K562 (cell line): ENCODE results near the gene ARL14EPL. TPM values are rescaled to one million over a fixed set of nuclear protein-coding genes. Genes with fewer than 3 reads are reported as not detected.

ENCODE experiments used
- ATAC-seq: fragments of 200-7000 bp; cut with Tn5 transposase; 3 replicates; pipeline ENCODE4 v1.9.1; 2020; ENCODE audit warnings: moderate library complexity
- BruUV-seq: library from RNA; stranded (reverse); fragments of 400-500 nt; replicated peaks from 2 replicates; lab custom pipeline; 2021; lab: Mats Ljungman, UMichigan
- CTCF ChIA-PET: fragments of 300-600 bp; formaldehyde crosslinking; extraction: SDS; loops from one replicate; lab custom pipeline; 2021; ENCODE audit warnings: low intra/inter-chr PET ratio; lab: Yijun Ruan, JAX
- POLR2A ChIA-PET: fragments of 300-600, 350-650 bp; sonication (Branson Sonifier 250); formaldehyde crosslinking; extraction: SDS; loops from one replicate; lab custom pipeline; 2021; ENCODE audit warnings: antibody characterized with exemption, inconsistent platforms; lab: Yijun Ruan, JAX
- DNase-seq, 4 experiments: peaks; one replicate each; pipeline versions ENCODE4 v3.0.0 to v3.0.0-alpha.2; 2011 to 2018; ENCODE audit warnings: low spot score in 3 of 4, mixed read lengths in 3 of 4; ENCODE audit errors: extremely low read depth in 1 of 4
- FAIRE-seq: peaks from 2 replicates; lab custom pipeline; 2011; peaks lifted over from hg19 to GRCh38; lab: Jason Lieb, UNC
- H2AFZ ChIP-seq: 2 replicates; pipeline ENCODE4 v1.6.0; 2011; ENCODE audit warnings: low read depth, low read length, control low read depth, inconsistent platforms
- H3K27ac ChIP-seq: fragments of 200-600 bp; 3 replicates; pipeline ENCODE4 v1.8.0; 2011; ENCODE audit warnings: low read depth, mild to moderate bottlenecking, control low read depth, inconsistent platforms, low read length, moderate library complexity, mixed read lengths; ENCODE audit errors: extremely low read depth
- H3K27me3 ChIP-seq, 2 experiments: fragments of 300-600 bp in 1 of 2; 2 replicates in 1 of 2; 3 replicates in 1 of 2; pipeline versions ENCODE4 v1.6.0 to v1.8.0; 2011; ENCODE audit warnings: inconsistent platforms in 2 of 2, low read length in 2 of 2, mild to moderate bottlenecking in 1 of 2, mixed read lengths in 1 of 2, moderate library complexity in 1 of 2; ENCODE audit not compliant: control insufficient read depth in 2 of 2, insufficient read depth in 2 of 2
- H3K36me3 ChIP-seq: fragments of 300-600 bp; 3 replicates; pipeline ENCODE4 v1.8.0; 2011; ENCODE audit warnings: mild to moderate bottlenecking, low read length, inconsistent platforms; ENCODE audit not compliant: control insufficient read depth, insufficient read depth
- H3K4me1 ChIP-seq, 2 experiments: fragments of 200-600 bp in 1 of 2; replicated peaks in 1 of 2; 2 replicates in 1 of 2; 3 replicates in 1 of 2; pipeline versions ENCODE4 v1.5.1 to v1.8.0; 2011; ENCODE audit warnings: inconsistent platforms in 2 of 2, low read length in 2 of 2, mild to moderate bottlenecking in 1 of 2, mixed read lengths in 1 of 2, moderate library complexity in 1 of 2; ENCODE audit not compliant: control insufficient read depth in 2 of 2, insufficient read depth in 2 of 2
- H3K4me2 ChIP-seq: 2 replicates; pipeline ENCODE4 v1.6.1; 2011; ENCODE audit warnings: low read length, control low read depth, inconsistent platforms, mixed read lengths; ENCODE audit not compliant: insufficient read depth
- H3K4me3 ChIP-seq: fragments of 200-600 bp; sonication (generic), shearing (Covaris generic); 2 replicates; pipeline ENCODE4 v1.5.1; 2016; ENCODE audit warnings: control low read depth, inconsistent platforms
- H3K79me2 ChIP-seq: fragments of 200-600 bp; 3 replicates; pipeline ENCODE4 v1.8.0; 2011; ENCODE audit warnings: low read length, inconsistent platforms; ENCODE audit not compliant: control insufficient read depth, insufficient read depth
- H3K9ac ChIP-seq, 2 experiments: 2 replicates each; pipeline versions ENCODE4 v1.6.0 to v1.6.1; 2011; ENCODE audit warnings: low read depth in 2 of 2, low read length in 2 of 2, control low read depth in 1 of 2, inconsistent platforms in 1 of 2, mild to moderate bottlenecking in 1 of 2, mixed read lengths in 1 of 2; ENCODE audit not compliant: insufficient read depth in 1 of 2
- H3K9me1 ChIP-seq: one replicate; pipeline ENCODE4 v1.6.0; 2011; ENCODE audit warnings: inconsistent platforms, mild to moderate bottlenecking, low read length, moderate library complexity; ENCODE audit not compliant: control insufficient read depth, insufficient read depth
- H3K9me3 ChIP-seq: replicated peaks from 2 replicates; pipeline ENCODE4 v1.5.1; 2011; ENCODE audit warnings: low read depth, low read length, inconsistent platforms; ENCODE audit not compliant: control insufficient read depth, insufficient read depth
- H4K20me1 ChIP-seq: replicated peaks from 2 replicates; pipeline ENCODE4 v1.6.1; 2011; ENCODE audit warnings: low read length, inconsistent platforms, mixed read lengths; ENCODE audit not compliant: control insufficient read depth, insufficient read depth
- CEBPG ChIP-seq, 3 experiments: fragments of 200-800 bp in 1 of 3; sonication (Bioruptor generic) in 1 of 3; sonication (generic) in 1 of 3; formaldehyde crosslinking in 1 of 3; IDR thresholded peaks in 2 of 3; conservative IDR thresholded peaks in 1 of 3; 2 replicates each; pipeline versions ENCODE4 v1.6.1 to v1.8.0; 2016 to 2022; ENCODE audit warnings: missing compliant biosample characterization in 2 of 3, missing genetic modification characterization in 2 of 3, mild to moderate bottlenecking in 1 of 3, missing genetic modification reagents in 1 of 3
- NCOA1 ChIP-seq: fragments of 450-650 bp; IDR thresholded peaks from 2 replicates; pipeline ENCODE4 v1.6.1; 2016; ENCODE audit warnings: low read depth
- NFE2L1 ChIP-seq: fragments of 450-650 bp; IDR thresholded peaks from 2 replicates; pipeline ENCODE4 v1.6.1; 2016; ENCODE audit warnings: missing genetic modification characterization, low read depth, mild to moderate bottlenecking, missing compliant biosample characterization, moderate library complexity, borderline replicate concordance
- RAD51 ChIP-seq: fragments of 450-650 bp; IDR thresholded peaks from 2 replicates; pipeline ENCODE4 v1.7.1; 2016; ENCODE audit warnings: low read depth, mild to moderate bottlenecking, borderline replicate concordance
- ZC3H4 ChIP-seq: sonication (generic); formaldehyde crosslinking; IDR thresholded peaks from 2 replicates; pipeline ENCODE4 v1.9.0; 2021; ENCODE audit warnings: missing genetic modification reagents, borderline replicate concordance
- ZNF766 ChIP-seq: fragments of 200-800 bp; sonication (Bioruptor generic); conservative IDR thresholded peaks from 2 replicates; pipeline ENCODE4 v1.6.1; 2016; ENCODE audit warnings: missing genetic modification characterization, missing compliant biosample characterization
- WGBS: fragments of 100-300 bp; shearing (Covaris generic); methylation state at CpG from one replicate; pipeline ENCODE4 v1.1.6; 2016; ENCODE audit warnings: low coverage, mixed read lengths; ENCODE audit not compliant: insufficient coverage; ENCODE audit errors: missing lambda C conversion rate; 5-methylcytosine and 5-hydroxymethylcytosine counted together
- in situ Hi-C: fragments of 300-500 bp; cut with MboI; formaldehyde crosslinking; loops from 4 replicates; pipeline ENCODE4 v1.15.0; 2018; ENCODE audit warnings: inconsistent platforms, mixed read lengths
- intact Hi-C: fragments of 100-400 bp; cut with micrococcal nuclease; formaldehyde crosslinking; loops from 2 replicates; pipeline ENCODE4 v1.14.2; 2022
- polyA plus RNA-seq, 8 experiments: library from polyadenylated mRNA; depleted of rRNA in 4 of 8; stranded (reverse) in 5 of 8; unstranded in 3 of 8; fragments of >200 nt; fragmentation: Nextera tagmentation in 2 of 8; fragmentation: Illumina TruSeq in 1 of 8; extraction: Ambion mirVana in 2 of 8; extraction: Trizol in 1 of 8; gene quantifications; 2 replicates each; pipeline versions ENCODE4 v1.2.1 to v1.2.3, GENCODE V29; 2011 to 2014; ENCODE audit warnings: inconsistent platforms in 1 of 8, missing spikeins in 1 of 8
- total RNA-seq, 7 experiments: library from RNA; depleted of rRNA in 6 of 7; stranded (reverse); fragments of >200 nt in 6 of 7; fragmentation: Illumina TruSeq in 2 of 7; extraction: Trizol in 2 of 7; gene quantifications; 2 replicates each; pipeline versions ENCODE4 v1.2.1 to v1.2.3, GENCODE V29; 2011 to 2021; ENCODE audit warnings: low replicate concordance in 1 of 7

The ARL14EPL gene
- total and polyA plus RNA-seq, 9 of the 15 experiments (the other 6 are each of a cell fraction or from before 2014, with no cell fraction given), result 0.06 to 0.14 (median 0.08) TPM; not detected in 5

DNA sequence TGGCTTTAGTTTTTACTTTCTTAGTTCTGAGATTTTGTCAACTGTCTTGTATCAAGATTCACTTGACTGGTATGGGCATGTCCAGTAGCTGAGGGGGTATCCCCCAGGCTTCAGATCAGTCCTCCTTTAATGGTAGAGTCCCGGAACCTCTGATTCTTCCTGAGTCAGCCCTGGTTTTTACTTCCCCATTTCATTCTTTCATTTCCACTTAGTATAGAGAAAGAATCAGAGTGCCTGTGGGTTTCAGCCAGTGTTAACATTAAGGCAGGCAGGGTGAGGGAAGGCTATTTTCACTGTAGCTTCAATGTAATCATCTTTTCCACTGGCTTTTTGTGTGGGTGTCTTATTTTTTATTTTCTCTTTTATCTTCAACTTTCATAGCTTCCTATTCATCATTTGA lies 44.2 kb downstream of the ARL14EPL start:
- 64% methylated on average over 1 of the region's 1 CpG for WGBS
- FAIRE-seq (no peak), ATAC-seq (peak; percentile 30; the same call in 2 of the 3 replicates), DNase-seq (no peak)
- Histone ChIP-seq H3K79me2 (no peaks in the 10 kb centered on the region), H3K9ac (no peak overlapping the region), H3K36me3 (no peaks in the 10 kb centered on the region), H4K20me1 (no peaks in the 10 kb centered on the region), H3K27ac (no peak overlapping the region), H3K9me3 (no peaks in the 10 kb centered on the region), H3K27me3 (no peaks in the 10 kb centered on the region), H2AFZ (no peak overlapping the region), H3K4me2 (no peak overlapping the region), H3K4me3 (no peak overlapping the region)
- POLR2A ChIA-PET, result interaction anchor here (1.1 kb wide), 1 partner anchor 10 kb away, joined by 4 read pairs; no protein-coding TSS in a partner anchor
- CTCF ChIA-PET, result no interaction called here
- BruUV-seq, result no TSS peak
- no peak for TF ChIP-seq ZNF766 (CRISPR knock-in tag)
- no peak for TF ChIP-seq NCOA1
- no peak for TF ChIP-seq RAD51
- TF ChIP-seq, all 486 proteins: peak for 0
- no peaks in the 10 kb centered on the region for H3K9me1 ChIP-seq
- no peaks in the 10 kb centered on the region; a peak in 1 of 5 replicates for H3K4me1 ChIP-seq
- in situ Hi-C loops (no loop called here), intact Hi-C loops (no loop called here)

DNA sequence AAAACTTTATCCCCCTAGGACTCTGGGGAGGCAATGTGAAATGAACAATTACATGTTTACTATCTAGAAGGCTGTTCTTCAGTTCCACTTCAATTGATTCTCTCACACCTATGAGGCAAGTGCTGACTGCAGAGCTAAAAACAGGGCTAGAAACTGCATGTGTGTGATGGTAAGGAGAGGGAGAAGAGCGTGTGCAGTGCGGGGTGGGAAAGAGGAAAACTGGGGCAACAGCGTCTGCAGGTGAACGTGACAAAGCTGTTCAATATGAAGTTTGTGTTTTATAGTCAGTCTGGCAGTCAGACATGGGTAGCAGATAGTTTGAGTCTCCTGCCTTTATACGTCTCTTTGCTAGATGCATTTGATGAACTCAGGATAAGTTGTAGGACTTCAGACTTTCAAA lies 45.9 kb downstream of the ARL14EPL start:
- in situ Hi-C loops, result no loop called here
- TF ChIP-seq CEBPG (CRISPR knock-in tag; IDR thresholded peaks at IDR 0.05), result no peak
- no peak for TF ChIP-seq CEBPG (tag; conservative IDR thresholded peaks at IDR 0.05 in 1 of 2, IDR thresholded peaks at IDR 0.05 in 1 of 2)
- no peak for TF ChIP-seq NFE2L1 (tag)
- TF ChIP-seq ZC3H4, result no peak
- H3K9me1 ChIP-seq, result no peaks in the 10 kb centered on the region
- no peak overlapping the region for H3K4me3 ChIP-seq
- no peaks in the 10 kb centered on the region for H3K9me3 ChIP-seq
- intact Hi-C loops, result no loop called here
- no peak for FAIRE-seq
- no peak overlapping the region for H3K4me2 ChIP-seq
- no peak overlapping the region for H3K27ac ChIP-seq
- WGBS, result 44% methylated on average over 5 of the region's 5 CpGs
- H4K20me1 ChIP-seq, result no peaks in the 10 kb centered on the region
- no peak for DNase-seq
- no peaks in the 10 kb centered on the region; the same call in 2 of the 3 replicates for H3K79me2 ChIP-seq
- no peaks in the 10 kb centered on the region; a peak in 1 of 5 replicates for H3K4me1 ChIP-seq
- no peaks in the 10 kb centered on the region for H3K27me3 ChIP-seq
- ChIA-PET POLR2A (no interaction called here), CTCF (no interaction called here)
- BruUV-seq, result no TSS peak
- H2AFZ ChIP-seq, result no peak overlapping the region
- no peaks in the 10 kb centered on the region for H3K36me3 ChIP-seq
- no peak for ATAC-seq
- no peak overlapping the region for H3K9ac ChIP-seq
